PFSK-1 (cell line): Measurements from ENCODE around the gene FBLN2.

Experiments used
- FOXP2 ChIP-seq: optimal IDR thresholded peaks from 2 replicates; pipeline ENCODE3; 2011; ENCODE audit warnings: borderline replicate concordance, control low read depth, inconsistent platforms; ENCODE audit not compliant: insufficient read depth; ENCODE audit errors: extremely low read length, extremely low read depth
- POLR2AphosphoS5 ChIP-seq: IDR thresholded peaks from 2 replicates; pipeline ENCODE4 v1.6.1; 2012; ENCODE audit warnings: low read depth, mild to moderate bottlenecking, control low read depth, low read length, moderate library complexity
- SIN3A ChIP-seq: IDR thresholded peaks from 2 replicates; pipeline ENCODE4 v1.6.1; 2012; ENCODE audit warnings: mild to moderate bottlenecking, low read length, moderate library complexity, borderline replicate concordance; ENCODE audit not compliant: insufficient read depth
- TAF1 ChIP-seq: IDR thresholded peaks from 2 replicates; pipeline ENCODE4 v1.6.1; 2012; ENCODE audit warnings: low read length, control low read depth, borderline replicate concordance; ENCODE audit not compliant: insufficient read depth
- TF ChIP-seq, protein P1 (sequence below), 2 experiments: IDR thresholded peaks; 2 replicates each; pipeline versions ENCODE4 v1.6.1 to v1.8.0; 2011 to 2012; ENCODE audit warnings: low read depth in 2 of 2, low read length in 2 of 2, control low read depth in 1 of 2, inconsistent platforms in 1 of 2, mild to moderate bottlenecking in 1 of 2, moderate library complexity in 1 of 2; ENCODE audit not compliant: insufficient read depth in 1 of 2

The FBLN2 gene

GRCh38 chr3:13596426-13597205 is 47.7 kb downstream of the FBLN2 start:
- TF ChIP-seq, protein P1, sequence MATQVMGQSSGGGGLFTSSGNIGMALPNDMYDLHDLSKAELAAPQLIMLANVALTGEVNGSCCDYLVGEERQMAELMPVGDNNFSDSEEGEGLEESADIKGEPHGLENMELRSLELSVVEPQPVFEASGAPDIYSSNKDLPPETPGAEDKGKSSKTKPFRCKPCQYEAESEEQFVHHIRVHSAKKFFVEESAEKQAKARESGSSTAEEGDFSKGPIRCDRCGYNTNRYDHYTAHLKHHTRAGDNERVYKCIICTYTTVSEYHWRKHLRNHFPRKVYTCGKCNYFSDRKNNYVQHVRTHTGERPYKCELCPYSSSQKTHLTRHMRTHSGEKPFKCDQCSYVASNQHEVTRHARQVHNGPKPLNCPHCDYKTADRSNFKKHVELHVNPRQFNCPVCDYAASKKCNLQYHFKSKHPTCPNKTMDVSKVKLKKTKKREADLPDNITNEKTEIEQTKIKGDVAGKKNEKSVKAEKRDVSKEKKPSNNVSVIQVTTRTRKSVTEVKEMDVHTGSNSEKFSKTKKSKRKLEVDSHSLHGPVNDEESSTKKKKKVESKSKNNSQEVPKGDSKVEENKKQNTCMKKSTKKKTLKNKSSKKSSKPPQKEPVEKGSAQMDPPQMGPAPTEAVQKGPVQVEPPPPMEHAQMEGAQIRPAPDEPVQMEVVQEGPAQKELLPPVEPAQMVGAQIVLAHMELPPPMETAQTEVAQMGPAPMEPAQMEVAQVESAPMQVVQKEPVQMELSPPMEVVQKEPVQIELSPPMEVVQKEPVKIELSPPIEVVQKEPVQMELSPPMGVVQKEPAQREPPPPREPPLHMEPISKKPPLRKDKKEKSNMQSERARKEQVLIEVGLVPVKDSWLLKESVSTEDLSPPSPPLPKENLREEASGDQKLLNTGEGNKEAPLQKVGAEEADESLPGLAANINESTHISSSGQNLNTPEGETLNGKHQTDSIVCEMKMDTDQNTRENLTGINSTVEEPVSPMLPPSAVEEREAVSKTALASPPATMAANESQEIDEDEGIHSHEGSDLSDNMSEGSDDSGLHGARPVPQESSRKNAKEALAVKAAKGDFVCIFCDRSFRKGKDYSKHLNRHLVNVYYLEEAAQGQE (IDR thresholded peaks at IDR 0.05; ENCODE audit: insufficient read depth in 1 of 2, low read depth in 2 of 2, low read length in 2 of 2): no peak
- TF ChIP-seq SIN3A (no peak), POLR2AphosphoS5 (no peak), TAF1 (no peak), FOXP2 (no peak)

- TF ChIP-seq, protein P1 (IDR thresholded peaks at IDR 0.05; ENCODE audit: insufficient read depth in 1 of 2, low read depth in 2 of 2, low read length in 2 of 2): no peak
- no peak for TF ChIP-seq POLR2AphosphoS5
These were observed 48.7 kb downstream of the FBLN2 start for GRCh38 chr3:13597661-13598060.

- TF ChIP-seq POLR2AphosphoS5: no peak
- TF ChIP-seq TAF1: no peak
- TF ChIP-seq, protein P1 (IDR thresholded peaks at IDR 0.05; ENCODE audit: insufficient read depth in 1 of 2, low read depth in 2 of 2, low read length in 2 of 2): no peak
- no peak for TF ChIP-seq FOXP2
- no peak for TF ChIP-seq SIN3A
These were observed 49.3 kb downstream of the FBLN2 start for GRCh38 chr3:13598201-13598600.

- TF ChIP-seq SIN3A (no peak), POLR2AphosphoS5 (no peak), TAF1 (no peak), FOXP2 (no peak)
- TF ChIP-seq, protein P1 (IDR thresholded peaks at IDR 0.05; ENCODE audit: insufficient read depth in 1 of 2, low read depth in 2 of 2, low read length in 2 of 2): no peak
These were observed 50.3 kb downstream of the FBLN2 start for GRCh38 chr3:13598926-13599886.
